Liver (tissue), 3 donors: Measurements from ENCODE around the gene PROCA1.

Source experiments
- CTCF ChIP-seq: fragments of 150-350 bp; IDR thresholded peaks from 2 replicates; pipeline ENCODE4 v1.5.1; 2017; ENCODE audit warnings: improper control_type of control experiment, low read depth, low read length; ENCODE audit not compliant: missing input control
- EGR1 ChIP-seq, 2 donors: IDR thresholded peaks; 2 replicates each; pipeline ENCODE4 v1.6.1; 2016 to 2018; ENCODE audit warnings: antibody characterized with exemption in 2 of 2, low read depth in 2 of 2
- donor health status: healthy.
- donor health status: healthy.

- TF ChIP-seq CTCF (no peak), EGR1 (IDR thresholded peaks at IDR 0.05; ENCODE audit: low read depth in 2 of 2) (no peak)
Measured at GRCh38 chr17:28741358-28742349, 30.0 kb upstream of the PROCA1 start.
